GM18511 (cell line): ENCODE data around the gene EPHB2.

Source experiments
- ATAC-seq: cut with Tn5 transposase; IDR thresholded peaks from one replicate; pipeline ENCODE4 v1.9.1; 2021; ENCODE audit warnings: mild to moderate bottlenecking, moderate library complexity; ENCODE audit not compliant: unreplicated experiment

Gene EPHB2

GRCh38 chr1:22815421-22816066 lies 104.9 kb downstream of the EPHB2 start:
- no peak for ATAC-seq

GRCh38 chr1:22816067-22816775 lies 105.6 kb downstream of the EPHB2 start:
- ATAC-seq: no peak

GRCh38 chr1:22816803-22817202 lies 106.2 kb downstream of the EPHB2 start:
- no peak for ATAC-seq

- no peak for ATAC-seq
Measured at GRCh38 chr1:22817462-22817861, 106.8 kb downstream of the EPHB2 start.

- ATAC-seq: no peak
Measured at GRCh38 chr1:22818061-22818770, 107.6 kb downstream of the EPHB2 start.

GRCh38 chr1:22819361-22819760 lies 108.7 kb downstream of the EPHB2 start:
- no peak for ATAC-seq

GRCh38 chr1:22821027-22821426 lies 110.4 kb downstream of the EPHB2 start:
- no peak for ATAC-seq

GRCh38 chr1:22822371-22822770 lies 111.7 kb downstream of the EPHB2 start:
- no peak for ATAC-seq

DNA sequence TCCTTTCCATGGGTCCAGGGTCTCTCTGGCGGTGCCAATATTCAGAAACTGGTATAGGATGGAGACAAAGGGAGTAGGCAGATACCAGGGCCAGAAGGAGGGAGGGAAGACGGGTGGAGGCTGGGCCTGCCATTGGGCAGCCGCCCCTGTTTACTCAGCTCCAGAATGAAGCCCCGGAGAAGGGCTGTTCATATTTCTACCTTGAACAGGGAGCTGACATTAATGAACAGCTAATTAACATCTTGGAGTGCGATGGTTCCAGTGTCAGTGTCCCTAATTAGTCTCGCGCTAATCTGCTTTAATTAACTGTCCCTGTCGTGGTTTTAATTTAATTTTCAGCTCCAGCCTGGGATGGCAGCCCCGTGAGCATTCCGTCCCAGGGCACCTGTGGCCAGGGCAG lies 113.8 kb downstream of the EPHB2 start:
- no peak for ATAC-seq

- no peak for ATAC-seq
Measured at GRCh38 chr1:22824975-22825374, 114.3 kb downstream of the EPHB2 start.

DNA sequence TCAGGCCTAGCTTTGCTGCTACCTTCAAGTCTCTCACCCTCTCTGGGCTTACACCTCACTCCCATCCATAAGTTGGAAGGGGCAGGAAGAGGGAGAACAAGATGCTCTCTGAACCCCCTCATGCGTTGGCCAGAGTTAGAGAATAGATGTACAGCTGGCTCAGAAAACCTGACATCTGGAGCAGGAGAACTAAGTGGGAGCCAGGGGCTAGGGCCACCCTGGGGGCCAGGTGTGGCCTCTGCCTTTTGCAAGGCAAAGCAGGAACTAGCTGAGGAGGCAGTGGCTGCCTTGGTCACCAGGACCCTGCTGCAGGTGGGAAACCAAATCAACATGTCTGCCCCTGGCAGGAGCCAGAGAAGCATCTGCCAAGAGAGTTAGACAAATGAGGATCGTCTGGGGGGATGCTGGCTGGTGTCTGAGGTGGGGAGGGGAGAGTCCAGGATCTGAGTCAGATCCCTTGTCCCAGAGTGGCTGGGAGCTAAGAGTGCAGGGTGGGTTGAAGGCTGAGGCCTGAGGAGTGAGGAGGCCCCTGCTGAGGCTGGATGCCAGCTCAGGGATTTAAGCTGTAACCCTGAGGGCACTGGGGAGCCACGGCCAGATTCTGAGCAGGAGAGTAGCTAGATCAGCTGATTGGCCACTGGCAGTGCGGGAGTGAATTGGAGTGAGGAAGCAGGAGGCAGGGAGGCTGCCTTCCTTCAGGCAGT lies 115.0 kb downstream of the EPHB2 start:
- ATAC-seq: no peak

DNA sequence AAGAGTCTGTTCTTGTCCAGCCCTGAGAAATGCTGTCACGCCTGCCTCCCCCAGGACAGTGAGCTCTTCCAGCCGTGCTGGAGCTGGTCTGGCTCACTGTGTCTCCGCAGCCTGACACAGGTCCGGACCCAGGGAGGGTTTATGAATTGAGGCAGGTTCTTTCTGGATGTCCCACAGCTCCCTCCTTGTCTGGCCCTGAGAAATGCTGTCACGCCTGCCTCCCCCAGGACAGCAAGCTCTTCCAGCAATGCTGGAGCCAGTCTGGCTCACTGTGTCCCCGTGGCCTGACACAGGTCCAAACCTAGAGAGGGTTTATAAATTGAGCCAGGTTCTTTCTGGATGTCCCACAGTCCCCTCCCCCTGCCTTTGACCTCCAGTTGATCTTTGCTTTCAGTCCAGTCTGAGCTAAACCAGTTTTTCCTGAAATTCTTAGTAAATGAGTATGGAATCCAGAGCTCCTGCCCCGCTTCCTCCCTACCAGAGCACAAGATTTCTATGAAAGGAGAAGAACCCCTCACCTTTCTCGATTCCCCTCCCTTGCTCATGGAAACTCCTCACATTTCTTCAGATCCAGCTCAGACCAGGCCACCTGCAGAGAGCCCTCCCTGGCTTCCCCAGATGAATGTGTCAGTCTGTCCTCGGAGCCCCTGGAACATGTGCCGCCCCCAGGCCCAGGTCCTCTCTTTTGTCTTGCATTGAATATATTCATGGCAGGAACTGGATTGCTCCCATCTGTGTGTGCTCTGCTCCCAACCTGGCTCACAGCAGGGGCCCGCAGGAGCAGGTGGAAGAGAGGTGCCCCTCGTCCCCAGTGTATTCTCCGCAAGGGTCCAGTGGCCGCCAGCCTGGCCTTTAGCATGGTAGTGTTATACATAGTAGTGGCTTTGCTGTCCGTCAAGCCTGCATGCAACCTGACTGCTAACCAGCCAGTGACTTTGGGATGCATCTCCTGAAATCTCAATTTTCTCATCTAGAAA lies 116.3 kb downstream of the EPHB2 start:
- no peak for ATAC-seq

DNA sequence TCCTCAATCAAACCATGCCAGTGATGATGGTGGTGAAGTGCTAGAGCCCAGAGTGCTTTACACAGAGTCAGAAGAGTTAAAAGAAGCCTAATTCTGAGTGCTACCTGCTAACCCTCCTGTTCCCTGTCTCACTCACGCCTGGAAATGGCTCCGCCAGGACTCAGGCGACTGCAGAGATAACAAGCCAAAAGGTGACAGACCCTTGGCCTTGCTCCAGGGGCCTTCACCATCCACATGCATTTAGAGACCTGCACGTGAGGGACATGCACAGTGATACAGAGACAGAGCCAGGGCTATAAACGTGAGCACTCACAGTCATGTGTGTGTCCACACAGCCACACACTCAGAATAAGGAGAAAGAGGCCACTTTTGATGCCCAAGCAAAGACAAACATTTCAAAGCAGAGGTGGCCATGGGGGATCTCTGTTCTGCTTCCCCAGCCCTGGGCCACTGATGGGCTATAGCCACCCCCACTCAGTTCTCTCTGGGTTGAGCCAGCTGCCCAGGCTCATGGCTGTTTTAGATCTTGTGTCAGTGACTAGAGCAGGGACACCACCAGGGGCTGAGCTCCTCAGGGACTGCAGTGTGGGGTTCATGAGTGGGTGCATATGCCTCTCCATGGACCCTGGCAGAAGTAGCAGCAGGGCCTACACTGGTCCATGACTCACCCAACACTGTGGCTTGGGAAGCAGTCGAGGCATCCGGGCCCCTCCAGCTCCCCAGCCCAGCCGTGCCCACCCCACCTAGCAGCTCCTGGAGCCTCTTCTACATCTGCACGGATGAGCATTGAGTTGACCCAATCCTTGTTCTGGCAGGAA lies 117.2 kb downstream of the EPHB2 start:
- ATAC-seq: no peak

- no peak for ATAC-seq
Measured at GRCh38 chr1:22828484-22829308, 118.1 kb downstream of the EPHB2 start.

DNA sequence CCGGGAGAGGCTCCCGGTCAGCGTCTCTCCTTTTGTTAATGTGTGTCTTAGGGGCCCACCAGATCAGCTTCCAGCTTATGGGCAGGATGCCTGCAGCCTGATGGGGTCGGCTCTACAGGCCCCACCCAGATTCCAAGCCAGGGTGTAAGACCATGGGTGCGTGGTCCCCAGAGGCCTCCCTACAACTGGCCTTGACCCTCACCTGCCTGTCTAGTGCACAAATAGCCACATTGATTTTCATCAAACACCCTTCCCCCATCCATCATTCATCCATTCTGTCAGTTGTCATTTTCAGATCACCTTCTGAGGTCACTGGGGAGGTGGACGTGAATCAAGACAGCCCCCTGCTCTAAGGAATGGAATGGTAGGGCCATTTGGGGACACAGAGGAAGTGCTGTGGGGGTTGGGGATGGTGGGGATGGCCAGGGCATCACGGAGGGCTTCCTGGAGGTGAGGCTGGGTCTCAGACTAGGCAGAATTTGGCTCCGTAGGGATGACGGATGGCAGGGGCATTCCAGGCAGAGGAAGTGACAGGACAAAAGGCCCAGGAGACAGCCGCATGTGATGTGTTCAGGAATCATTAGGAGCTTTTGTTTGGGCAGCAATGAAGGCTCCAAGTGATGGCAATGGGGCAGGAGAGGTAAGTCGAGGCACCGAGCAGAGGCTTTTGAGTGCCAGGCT lies 118.8 kb downstream of the EPHB2 start:
- no peak for ATAC-seq

DNA sequence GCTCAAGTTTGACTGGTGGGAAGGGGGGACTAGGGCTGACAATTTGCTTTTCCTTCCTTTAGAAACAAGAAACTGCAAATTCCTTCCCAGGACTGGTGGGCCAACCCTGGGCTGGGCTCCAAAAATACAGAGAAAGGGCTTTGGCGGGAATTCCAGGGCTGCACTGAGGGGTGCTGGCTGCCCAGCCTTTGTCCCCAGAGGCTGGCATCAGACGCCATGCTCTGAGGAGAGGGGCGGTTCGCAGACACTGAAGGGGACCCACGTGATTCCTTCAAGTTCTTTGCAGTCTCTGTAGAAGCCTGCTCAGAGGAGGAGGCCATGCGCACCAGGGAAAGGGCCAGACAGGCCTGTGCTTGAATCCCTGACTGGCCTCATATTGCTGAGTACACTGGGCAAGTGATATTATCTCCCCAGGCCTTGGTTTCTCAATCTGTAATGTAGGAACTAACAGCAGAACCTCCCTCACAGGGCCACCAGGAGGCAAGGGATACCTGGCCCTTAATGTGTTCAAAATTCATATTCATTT lies 119.5 kb downstream of the EPHB2 start:
- ATAC-seq: no peak

- no peak for ATAC-seq
Measured at GRCh38 chr1:22830757-22831340, 120.2 kb downstream of the EPHB2 start.
